Uterus (tissue), 4 donors: ENCODE measurements around the gene CMTM5. TPM values are rescaled to one million over a fixed set of nuclear protein-coding genes. Genes with fewer than 3 reads are reported as not detected.
A peak's percentile ranks its signal among the peaks of the same experiment; 100 is the strongest.

Experiments
- DNase-seq, 2 donors: peaks; one replicate each; pipeline ENCODE4 v3.0.0-alpha.2; 2019 to 2020
- H3K27ac ChIP-seq, 2 donors: fragments of 200-600 bp; sonication (generic); 1 replicate in 1 of 2; 2 replicates in 1 of 2; pipeline ENCODE4 v1.5.1; 2016 to 2018
- H3K27me3 ChIP-seq, 2 donors: fragments of 200-600 bp; sonication (generic); one replicate each; pipeline ENCODE4 v1.5.1; 2018 to 2019; ENCODE audit warnings: control low read depth in 1 of 2
- H3K36me3 ChIP-seq, 2 donors: fragments of 200-600 bp; sonication (generic); one replicate each; pipeline ENCODE4 v1.5.1; 2019; ENCODE audit warnings: control low read depth in 1 of 2
- H3K4me1 ChIP-seq, 2 donors: fragments of 200-600 bp; sonication (generic); one replicate each; pipeline ENCODE4 v1.5.1; 2018 to 2019; ENCODE audit warnings: control low read depth in 1 of 2
- H3K4me3 ChIP-seq, 2 donors: fragments of 200-600 bp; sonication (generic); 1 replicate in 1 of 2; 2 replicates in 1 of 2; pipeline ENCODE4 v1.5.1; 2018 to 2019; ENCODE audit warnings: mild to moderate bottlenecking in 1 of 2
- H3K9me3 ChIP-seq, 2 donors: fragments of 200-600 bp; sonication (generic); one replicate each; pipeline ENCODE4 v1.5.1; 2019; ENCODE audit warnings: control low read depth in 1 of 2
- CTCF ChIP-seq, 4 experiments: fragments of 200-600 bp in 2 of 4; fragments of 450-650 bp in 2 of 4; sonication (generic) in 2 of 4; IDR thresholded peaks; one replicate each; pipeline ENCODE4 v1.5.1; 2016 to 2019; ENCODE audit warnings: antibody characterized with exemption in 4 of 4, mild to moderate bottlenecking in 2 of 4, moderate library complexity in 1 of 4
- POLR2A ChIP-seq, 2 donors: fragments of 450-650 bp; IDR thresholded peaks; one replicate each; pipeline ENCODE4 v1.6.1; 2016; ENCODE audit warnings: antibody characterized with exemption in 2 of 2, mild to moderate bottlenecking in 1 of 2, moderate library complexity in 1 of 2
- intact Hi-C: fragments of 100-400 bp; cut with DNase I; formaldehyde crosslinking; loops from one replicate; pipeline ENCODE4 v1.15.1; 2023; ENCODE audit warnings: low total_unique reads
- total RNA-seq, 4 donors: library from RNA; depleted of rRNA in 3 of 4; stranded (reverse); fragments of >200 nt in 3 of 4; gene quantifications; one replicate each; pipeline versions ENCODE4 v1.1.0 to v1.2.4, GENCODE V29; 2014 to 2023
- donor health status: DM: yes; HTN: yes; CAD: no.

Gene CMTM5
- total RNA-seq, 4 donors from 2014 or later, result 1.3 to 14.9 (median 6.5) TPM; not detected in 1

GRCh38 chr14:23358042-23358441, 18.8 kb upstream of the CMTM5 start:
- Histone ChIP-seq H3K27me3 (no peaks in the 10 kb centered on the region), H3K9me3 (no peaks in the 10 kb centered on the region), H3K4me1 (no peaks in the 10 kb centered on the region), H3K36me3 (no peaks in the 10 kb centered on the region), H3K27ac (no peak overlapping the region), H3K4me3 (no peak overlapping the region)
- TF ChIP-seq CTCF (IDR thresholded peaks at IDR 0.05) (no peak), POLR2A (IDR thresholded peaks at IDR 0.05) (no peak)
- intact Hi-C loops, result no loop called here
- DNase-seq, result no peak

- no peak overlapping the region for H3K27ac ChIP-seq
- H3K27me3 ChIP-seq, result no peaks in the 10 kb centered on the region
- H3K9me3 ChIP-seq, result no peaks in the 10 kb centered on the region
- H3K4me3 ChIP-seq, result no peak overlapping the region
- no peak for DNase-seq
- intact Hi-C loops, result no loop called here
- no peak for TF ChIP-seq POLR2A (IDR thresholded peaks at IDR 0.05)
- TF ChIP-seq CTCF (IDR thresholded peaks at IDR 0.05), result no peak
- H3K4me1 ChIP-seq, result peaks cover 0 to 4% of the 10 kb centered on the region in 2 donors
- H3K36me3 ChIP-seq, result no peaks in the 10 kb centered on the region
Observed at GRCh38 chr14:23358553-23359166, 18.2 kb upstream of the CMTM5 start.

- Histone ChIP-seq H3K36me3 (no peaks in the 10 kb centered on the region), H3K9me3 (no peaks in the 10 kb centered on the region), H3K4me3 (no peak overlapping the region), H3K27me3 (no peaks in the 10 kb centered on the region), H3K4me1 (peaks cover 0 to 7% of the 10 kb centered on the region in 2 donors), H3K27ac (no peak overlapping the region)
- intact Hi-C loops, result no loop called here
- TF ChIP-seq POLR2A (IDR thresholded peaks at IDR 0.05), result no peak
- TF ChIP-seq CTCF (IDR thresholded peaks at IDR 0.05), result no peak
- DNase-seq, result no peak
Observed at GRCh38 chr14:23359167-23359626, 17.6 kb upstream of the CMTM5 start.

GRCh38 chr14:23359722-23360447, 17.0 kb upstream of the CMTM5 start:
- H3K4me1 ChIP-seq, result peaks cover 0 to 7% of the 10 kb centered on the region in 2 donors
- no peak for DNase-seq
- TF ChIP-seq CTCF (IDR thresholded peaks at IDR 0.05) (no peak), POLR2A (IDR thresholded peaks at IDR 0.05) (no peak)
- H3K27me3 ChIP-seq, result no peaks in the 10 kb centered on the region
- intact Hi-C loops, result no loop called here
- peak overlapping the region in 1 of 2 donors; percentile 31 for H3K27ac ChIP-seq
- H3K9me3 ChIP-seq, result no peaks in the 10 kb centered on the region
- H3K36me3 ChIP-seq, result no peaks in the 10 kb centered on the region
- H3K4me3 ChIP-seq, result no peak overlapping the region

- Histone ChIP-seq H3K4me3 (no peak overlapping the region), H3K27ac (peak overlapping the region in 1 of 2 donors; percentile 31), H3K36me3 (no peaks in the 10 kb centered on the region), H3K9me3 (no peaks in the 10 kb centered on the region), H3K4me1 (peaks cover 0 to 7% of the 10 kb centered on the region in 2 donors), H3K27me3 (no peaks in the 10 kb centered on the region)
- intact Hi-C loops, result no loop called here
- DNase-seq, result no peak
- TF ChIP-seq POLR2A (IDR thresholded peaks at IDR 0.05) (no peak), CTCF (IDR thresholded peaks at IDR 0.05) (no peak)
Observed at GRCh38 chr14:23360496-23360895, 16.4 kb upstream of the CMTM5 start.
